Measurements from ENCODE around the gene RPS16. TPM values are rescaled to one million over a fixed set of nuclear protein-coding genes. Genes with fewer than 3 reads are reported as not detected.

The RPS16 gene
- polyA plus RNA-seq, 1 donor, result 2,118 TPM

DNA sequence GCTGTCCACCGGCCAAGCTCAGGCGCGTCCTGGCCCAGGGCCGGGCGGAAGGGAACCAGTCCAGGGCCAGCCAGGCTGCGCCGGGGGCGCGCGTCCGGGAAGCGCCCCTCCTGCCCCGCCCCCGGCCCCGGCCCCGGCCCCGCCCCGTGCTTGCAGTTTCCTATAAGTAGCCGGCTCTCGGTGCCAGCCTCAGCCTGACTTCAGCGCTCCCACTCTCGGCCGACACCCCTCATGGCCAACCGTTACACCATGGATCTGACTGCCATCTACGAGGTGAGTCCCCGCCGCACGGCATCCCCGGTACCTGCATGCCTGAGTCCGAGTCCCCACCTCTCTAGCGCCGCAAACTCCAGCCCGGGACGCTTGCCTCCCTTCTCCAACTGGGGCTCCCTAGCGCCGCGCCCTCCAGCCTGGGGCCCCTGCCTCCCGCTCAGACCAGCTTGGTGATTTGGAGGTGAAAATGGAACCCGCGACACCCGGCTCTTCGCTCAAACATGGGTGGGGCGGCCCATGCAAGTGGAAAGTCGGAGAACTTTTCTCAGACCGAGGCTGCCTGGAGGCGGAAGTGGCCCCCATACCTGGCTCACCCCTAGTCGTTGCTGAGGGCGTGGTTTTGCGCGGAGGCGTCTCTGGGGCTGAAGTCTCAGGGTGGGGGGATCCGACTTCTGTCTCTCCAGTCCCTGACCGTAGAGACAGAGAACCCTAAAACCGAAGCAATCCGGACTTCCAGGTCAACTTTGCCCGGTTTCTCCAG is 28.9 kb downstream of the RPS16 start, which contains the start of gene ZFP36:
ZFP36 (plus strand) TSS at position 192 of the 754 bp plus-strand sequence; CDS start at position 250, 58 bp downstream.
- DNase-seq, result peak; percentile 85

- no peak for DNase-seq
Observed at GRCh38 chr19:39405958-39406655, 29.6 kb downstream of the RPS16 start.

DNA sequence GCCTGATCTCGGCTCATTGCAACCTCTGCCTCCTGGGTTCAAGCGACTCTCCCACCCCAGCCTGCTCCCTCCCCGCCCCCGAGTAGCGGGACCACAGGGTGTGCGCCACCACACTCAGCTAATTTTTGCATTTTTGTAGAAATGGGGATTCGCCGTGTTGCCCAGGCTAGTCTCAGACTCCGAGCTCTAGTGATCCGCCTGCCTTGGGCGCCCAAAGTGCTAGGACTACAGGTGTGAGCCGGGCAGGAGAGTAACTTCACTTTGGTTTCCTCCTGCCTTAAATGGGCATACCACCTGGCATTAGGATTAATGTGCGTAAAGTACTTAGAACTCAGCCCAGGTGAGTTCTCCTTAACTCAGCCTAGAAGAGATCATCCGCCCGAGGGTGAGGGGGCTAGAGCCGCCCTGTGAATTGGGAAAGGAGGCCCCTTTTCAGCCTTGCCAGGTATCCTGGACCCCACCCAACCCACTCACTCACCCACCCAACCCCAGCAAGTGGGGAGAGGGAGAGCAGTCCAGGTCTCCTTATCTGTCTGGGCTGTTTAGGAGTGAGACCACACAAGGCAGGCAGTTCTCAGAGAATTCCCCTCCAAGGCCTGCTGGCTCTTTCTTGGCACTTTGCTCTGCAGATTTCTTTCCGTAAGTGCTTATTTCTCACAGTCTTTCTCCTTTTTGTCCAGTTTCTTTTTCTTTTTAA is 30.3 kb downstream of the RPS16 start:
- no peak for DNase-seq

DNA sequence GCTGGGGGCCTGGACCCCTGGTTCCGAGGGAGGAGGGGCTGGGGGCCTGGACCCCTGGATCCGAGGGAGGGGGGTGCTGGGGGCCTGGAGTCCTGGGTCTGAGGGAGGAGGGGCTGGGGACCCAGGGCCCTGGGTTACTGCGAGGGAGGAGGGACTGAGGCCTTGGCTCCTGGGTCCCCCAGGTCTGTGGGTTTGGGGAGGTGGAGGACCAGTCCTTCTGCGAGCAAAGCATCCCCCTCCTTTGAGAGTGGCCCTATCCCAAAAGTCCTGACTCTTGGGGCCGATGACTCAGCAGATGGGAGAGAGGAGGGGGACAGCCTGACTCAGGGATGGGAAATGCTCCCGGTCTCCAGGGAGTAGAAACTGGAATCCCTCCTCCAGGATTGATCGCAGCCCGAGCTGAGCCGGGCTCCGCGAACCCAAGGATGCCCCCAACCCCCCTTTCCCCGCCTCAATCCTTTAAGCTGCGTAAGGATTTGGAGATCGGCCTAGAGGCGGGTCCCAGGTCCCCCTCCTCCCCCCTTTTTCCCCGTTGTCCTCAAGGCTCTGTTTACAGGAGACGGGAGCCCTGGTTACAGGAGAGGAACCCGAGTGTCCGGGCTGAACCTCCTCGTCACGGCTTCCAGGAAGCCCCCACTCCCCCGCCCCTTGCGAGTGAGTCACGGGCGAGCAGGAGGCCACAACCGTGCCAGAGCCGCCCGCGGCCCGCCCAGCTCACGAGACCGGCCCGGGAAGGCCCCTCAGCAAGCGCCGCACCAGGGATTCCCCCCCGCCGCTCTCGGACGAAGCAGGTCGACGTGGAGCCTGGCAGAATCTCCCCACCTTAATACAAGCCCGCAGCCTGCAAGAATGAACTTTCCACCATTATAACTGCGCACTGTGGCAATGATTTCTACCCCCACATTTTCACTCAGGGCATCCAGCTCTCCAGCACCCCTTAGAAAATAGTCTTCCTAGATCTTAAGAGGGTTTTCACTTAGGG is 32.1 kb downstream of the RPS16 start:
- DNase-seq, result peak; percentile 96

GRCh38 chr19:39402346-39403300 is 33.1 kb downstream of the RPS16 start:
- peak; percentile 94 for DNase-seq

- DNase-seq, result no peak
Observed at GRCh38 chr19:39401549-39402345, 34.0 kb downstream of the RPS16 start.

DNA sequence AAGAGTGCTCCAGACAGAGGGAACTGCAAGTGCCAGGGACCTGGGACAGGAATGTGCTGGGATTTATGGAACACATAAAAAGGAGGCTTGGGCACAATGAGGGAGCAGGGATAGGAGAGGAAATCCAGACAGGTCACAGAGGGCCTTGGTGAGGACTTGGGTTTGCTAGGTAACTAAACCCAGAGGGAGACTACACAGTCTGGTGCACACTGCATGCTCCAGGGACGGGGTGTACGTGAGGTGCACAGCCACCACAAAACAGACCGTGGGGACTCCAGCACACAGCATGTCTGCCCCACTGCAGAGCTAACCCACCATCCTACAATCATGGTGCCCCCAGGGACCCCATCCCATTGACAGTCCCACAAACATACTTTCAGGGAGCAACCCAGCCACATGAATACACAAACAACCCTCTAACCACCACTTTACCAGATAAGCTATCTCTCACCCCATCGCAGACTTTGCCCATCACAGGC is 34.6 kb downstream of the RPS16 start:
- no peak for DNase-seq

DNA sequence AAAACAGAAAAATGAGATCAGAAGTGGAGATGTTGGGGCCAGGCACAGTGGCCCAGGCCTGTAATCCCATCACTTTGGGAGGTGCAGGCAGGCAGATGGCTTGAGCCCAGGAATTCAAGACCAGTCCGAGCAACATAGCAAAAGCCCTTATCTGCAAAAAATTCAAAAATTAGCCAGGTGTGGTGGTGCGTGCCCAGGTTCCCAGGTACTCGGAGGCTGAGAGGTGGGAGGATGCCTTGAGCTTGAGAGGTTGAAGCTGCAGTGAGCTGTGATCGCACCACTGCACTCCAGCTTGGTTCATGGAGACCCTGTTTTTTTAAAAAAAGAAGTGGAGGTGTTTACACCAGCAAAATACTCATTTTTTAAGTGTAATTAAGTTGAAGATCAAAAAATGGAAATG is 35.7 kb downstream of the RPS16 start:
- no peak for DNase-seq

- no peak for DNase-seq
Observed at GRCh38 chr19:39399668-39400050, 36.1 kb downstream of the RPS16 start.

DNA sequence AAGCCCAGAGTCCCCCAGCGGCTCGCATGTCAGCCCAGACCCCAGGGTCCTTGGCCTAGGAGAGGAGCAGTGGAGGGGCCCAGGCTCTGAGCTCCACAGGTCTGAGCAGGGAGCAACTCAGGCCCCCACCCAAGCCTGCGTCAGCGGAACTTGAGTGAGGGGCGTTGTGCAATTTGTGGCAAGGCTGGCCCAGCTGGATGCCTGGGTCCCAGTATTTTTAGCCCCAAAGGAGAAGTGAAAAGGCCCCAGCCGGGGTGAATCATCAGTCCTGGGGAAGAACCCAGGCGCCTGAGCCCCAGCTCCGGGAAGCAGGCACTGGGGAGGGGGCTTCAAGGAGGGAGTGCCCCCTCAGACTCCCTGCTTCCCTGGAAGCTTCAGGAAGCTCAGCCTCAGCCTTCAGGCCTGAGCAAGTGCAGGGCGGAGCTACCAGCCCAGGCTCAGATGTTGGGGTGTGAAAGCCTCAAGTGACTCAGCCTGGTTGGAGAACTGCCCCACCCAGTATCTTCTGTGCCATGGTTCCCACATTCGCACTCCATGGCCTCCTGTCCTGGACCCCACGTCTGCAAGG is 37.4 kb downstream of the RPS16 start:
- DNase-seq, result no peak

DNA sequence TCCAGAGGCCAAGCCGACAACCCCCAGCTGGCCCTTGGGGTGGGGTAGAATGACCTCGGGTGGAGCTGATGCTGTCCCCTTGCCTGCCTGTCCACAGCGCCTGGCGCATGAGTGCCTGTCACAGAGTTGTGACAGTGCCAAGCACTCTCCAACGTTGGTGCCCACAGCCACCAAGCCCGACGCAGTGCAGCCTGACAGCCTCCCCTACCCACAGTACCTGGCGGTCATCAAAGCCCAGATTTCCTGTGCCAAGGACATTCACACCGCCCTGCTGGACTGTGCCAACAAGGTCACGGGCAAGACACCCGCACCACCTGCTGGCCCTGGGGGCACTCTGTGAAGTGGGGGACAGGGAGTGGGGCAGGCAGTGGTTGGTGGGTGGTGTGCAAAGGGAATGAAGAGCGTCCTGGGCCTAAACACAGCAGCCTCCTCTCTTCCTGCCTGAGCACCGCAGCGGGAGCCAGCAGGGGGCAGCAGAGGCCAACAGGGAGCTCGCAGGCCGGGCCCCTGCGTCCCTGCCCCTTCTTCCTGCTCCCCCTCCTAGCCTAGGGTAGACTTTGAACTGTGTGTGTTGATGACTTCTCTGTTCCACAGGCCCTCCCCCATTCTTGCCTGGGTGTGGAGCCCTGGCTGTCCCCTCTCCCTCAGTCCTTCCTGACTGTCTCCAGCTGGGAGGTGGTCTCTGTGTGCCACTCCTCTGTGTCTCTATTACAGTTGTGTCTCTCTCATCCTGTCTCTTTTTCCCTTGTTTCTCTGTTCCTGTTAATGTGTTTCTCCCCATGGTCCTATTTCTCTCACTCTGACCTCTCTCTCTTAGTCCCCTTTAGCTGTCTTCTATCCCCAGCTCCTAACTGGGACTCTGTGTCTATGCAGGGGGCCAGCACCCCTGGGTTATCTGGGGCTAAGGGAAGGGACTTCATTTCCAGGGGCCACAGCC is 38.1 kb downstream of the RPS16 start:
- DNase-seq, result peak; percentile 88

- DNase-seq, result peak; percentile 99
Observed at GRCh38 chr19:39390751-39391437, 44.9 kb downstream of the RPS16 start, which contains the start of the genes MED29 and PAF1. Gene MED29 (plus strand): TSS chr19:39391378. CDS start chr19:39391423, 45 bp downstream. Gene PAF1 (minus strand): TSS chr19:39391106. CDS start chr19:39390864, 242 bp downstream.

DNA sequence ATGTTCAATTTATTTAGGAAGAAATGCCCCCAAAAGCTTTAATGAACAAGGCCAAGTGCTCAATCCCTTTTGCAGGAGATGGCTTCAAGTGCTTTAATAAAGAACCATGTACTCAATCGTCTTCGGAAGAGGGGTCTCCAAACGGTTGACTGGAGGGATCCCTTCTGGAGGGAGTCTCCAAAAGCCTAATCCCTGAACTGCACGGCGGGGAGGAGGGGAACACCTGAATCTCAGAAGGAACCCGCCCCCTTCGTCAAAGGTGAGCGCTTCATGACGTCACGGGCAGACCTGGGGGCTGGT is 45.3 kb downstream of the RPS16 start:
- no peak for DNase-seq

DNA sequence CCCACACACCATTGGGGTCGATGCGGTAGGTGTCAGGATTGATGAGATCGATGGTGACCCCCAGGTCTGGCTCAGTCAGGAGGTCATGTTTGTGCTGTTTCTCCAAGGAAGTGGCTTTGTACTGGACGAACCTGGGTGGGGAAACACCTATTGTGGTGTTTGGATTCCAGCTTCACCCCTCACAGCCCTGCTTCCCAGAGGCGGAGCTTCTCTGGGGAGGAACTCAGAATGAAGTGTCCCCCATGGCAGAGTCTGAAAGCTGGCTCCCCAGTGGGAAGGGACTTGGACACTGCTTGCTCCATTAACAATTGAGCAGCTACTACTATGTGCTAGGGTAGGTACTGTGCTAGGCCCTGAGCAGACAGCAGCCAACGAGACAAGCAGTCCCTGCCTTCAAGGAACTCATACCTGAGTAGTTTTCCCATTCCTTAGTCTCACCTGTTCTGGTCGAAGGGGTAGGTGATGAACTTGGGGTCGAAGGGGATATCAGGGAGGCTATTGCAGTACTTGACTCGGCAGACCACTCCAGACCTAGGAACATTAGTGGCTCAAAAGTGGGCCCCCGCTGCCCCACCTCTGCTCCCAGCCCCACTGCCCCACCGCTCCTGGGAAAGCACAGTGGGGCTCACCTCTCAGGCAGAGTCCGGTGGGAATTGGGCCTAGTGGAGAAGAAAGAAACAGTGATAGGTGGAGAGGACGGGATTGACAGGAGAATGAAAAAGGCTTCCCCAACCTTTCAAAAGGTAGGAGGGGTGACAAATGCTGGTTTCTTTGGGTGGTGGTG is 45.9 kb downstream of the RPS16 start:
- no peak for DNase-seq

- no peak for DNase-seq
Observed at GRCh38 chr19:39388657-39389056, 47.1 kb downstream of the RPS16 start.

DNA sequence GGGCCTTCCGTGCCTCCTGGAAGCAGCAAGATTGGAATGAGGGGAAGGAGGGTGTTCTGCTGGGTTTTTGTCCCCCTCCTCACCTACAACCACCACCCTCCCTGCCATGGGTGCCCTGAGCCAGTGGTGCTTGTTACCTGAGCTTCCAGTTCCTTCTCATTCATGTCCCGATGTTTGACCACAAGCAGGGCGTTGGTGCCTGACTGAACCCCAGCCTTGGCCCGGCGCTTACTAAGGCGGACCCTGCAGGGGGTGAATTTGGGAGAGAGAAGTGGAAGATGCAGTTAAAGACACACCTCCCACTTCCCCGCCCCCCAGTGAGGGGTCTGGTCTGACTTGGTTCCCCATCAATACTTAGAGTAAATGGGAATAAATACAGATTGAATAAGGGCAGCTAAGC is 49.2 kb downstream of the RPS16 start:
- DNase-seq, result no peak

Measured in hindlimb muscle (tissue), 1 donor.